HepG2 (cell line): ENCODE measurements around the gene ZNF655. TPM values are rescaled to one million over a fixed set of nuclear protein-coding genes. Genes with fewer than 3 reads are reported as not detected.
A peak's percentile ranks its signal among the peaks of the same experiment; 100 is the strongest.

Experiments used
- EZH2 ChIP-seq: conservative IDR thresholded peaks from 2 replicates; pipeline ENCODE4 v1.6.1; 2012; ENCODE audit warnings: mild to moderate bottlenecking, low read depth, low read length, moderate library complexity
- HMG20B ChIP-seq: conservative IDR thresholded peaks from 2 replicates; pipeline ENCODE4 v1.6.1; 2016; ENCODE audit warnings: missing genetic modification reagents, missing compliant biosample characterization
- HNRNPL ChIP-seq: fragments of 200-400 bp; formaldehyde crosslinking; IDR thresholded peaks from 2 replicates; pipeline ENCODE4 v1.6.1; 2017; ENCODE audit warnings: mild to moderate bottlenecking, low read depth, low read length
- SNAPC2 ChIP-seq: sonication (generic); formaldehyde crosslinking; IDR thresholded peaks from 2 replicates; pipeline ENCODE4 v1.8.1; 2022; ENCODE audit warnings: mild to moderate bottlenecking, missing genetic modification reagents
- ZSCAN31 ChIP-seq: sonication (generic); formaldehyde crosslinking; IDR thresholded peaks from 2 replicates; pipeline ENCODE4 v1.5.0; 2020; ENCODE audit warnings: low read depth, mild to moderate bottlenecking, missing genetic modification reagents
- polyA plus RNA-seq, 8 experiments: library from polyadenylated mRNA; depleted of rRNA in 3 of 8; stranded (reverse) in 7 of 8; unstranded in 1 of 8; fragments of >200 nt; fragmentation: Illumina TruSeq in 4 of 8; extraction: Trizol in 4 of 8; gene quantifications; 2 replicates each; pipeline versions ENCODE4 v1.2.1 to v1.2.3, GENCODE V29; 2011 to 2016; ENCODE audit warnings: low read depth in 4 of 8, missing spikeins in 1 of 8, mixed read lengths in 1 of 8; ENCODE audit not compliant: insufficient read depth in 1 of 8
- total RNA-seq, 5 experiments: library from RNA; depleted of rRNA; stranded (reverse); fragments of >200 nt; fragmentation: Illumina TruSeq; extraction: Trizol; gene quantifications; 2 replicates each; pipeline ENCODE4 v1.2.3, GENCODE V29; 2016; ENCODE audit warnings: low read depth in 1 of 5
- TF ChIP-seq, protein P1 (sequence below): sonication (generic); formaldehyde crosslinking; IDR thresholded peaks from 2 replicates; pipeline ENCODE4 v1.5.0; 2020; ENCODE audit warnings: mild to moderate bottlenecking, missing genetic modification reagents, borderline replicate concordance
- TF ChIP-seq, protein P2 (sequence below): fragments of 450-650 bp; IDR thresholded peaks from 2 replicates; pipeline ENCODE4 v1.6.1; 2016
- TF ChIP-seq, protein P3 (sequence below): sonication (generic); formaldehyde crosslinking; IDR thresholded peaks from 2 replicates; pipeline ENCODE4 v1.5.1; 2020; ENCODE audit warnings: mild to moderate bottlenecking, missing genetic modification reagents, moderate library complexity

The ZNF655 gene
- total and polyA plus RNA-seq, 2 of the 13 experiments (the other 11 are each of a cell fraction or from before 2014, with no cell fraction given) = 53.4 to 75.6 TPM

DNA sequence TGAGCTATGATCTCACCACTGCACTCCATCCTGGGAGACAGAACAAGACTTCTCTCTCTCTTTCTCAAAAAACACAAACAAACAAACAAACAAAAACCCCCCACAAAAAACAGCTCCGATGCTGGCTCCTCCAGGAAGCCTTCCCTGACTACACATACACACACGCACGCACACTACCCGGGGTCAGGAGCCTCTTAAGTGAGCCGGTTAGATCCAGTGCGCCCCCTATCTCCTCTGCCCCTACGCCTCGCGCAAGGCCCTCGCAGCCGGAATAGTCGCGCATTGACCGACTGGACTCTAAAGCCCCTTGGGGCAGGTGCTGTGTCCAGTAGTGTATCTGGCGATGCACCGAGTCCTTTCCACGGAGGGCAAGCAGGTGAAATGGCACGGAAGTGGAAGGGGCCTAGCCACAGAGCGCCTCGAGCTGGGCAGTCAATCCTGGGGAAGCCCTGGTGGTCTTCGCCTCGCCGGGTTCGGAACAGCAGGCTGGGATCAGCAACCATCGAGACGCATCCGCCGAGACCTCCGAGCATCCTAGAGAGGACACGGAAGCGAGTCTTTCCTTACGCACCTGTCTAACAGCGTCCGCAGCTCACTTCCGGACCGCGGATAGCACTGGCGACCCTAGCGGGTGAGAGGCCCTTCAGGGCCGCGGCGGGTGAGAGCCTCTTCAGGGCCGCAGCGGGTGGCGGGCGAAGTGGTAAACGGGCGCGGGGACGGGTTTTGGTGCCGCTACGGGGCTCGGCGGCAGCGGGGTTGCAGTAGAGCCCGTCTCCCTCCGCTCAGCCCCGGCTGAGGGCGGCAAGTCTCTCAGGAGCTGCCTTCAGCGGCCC lies 58.1 kb downstream of the ZNF655 start, which contains the start of gene ZSCAN25 (continued):
- TF ChIP-seq, protein P1, sequence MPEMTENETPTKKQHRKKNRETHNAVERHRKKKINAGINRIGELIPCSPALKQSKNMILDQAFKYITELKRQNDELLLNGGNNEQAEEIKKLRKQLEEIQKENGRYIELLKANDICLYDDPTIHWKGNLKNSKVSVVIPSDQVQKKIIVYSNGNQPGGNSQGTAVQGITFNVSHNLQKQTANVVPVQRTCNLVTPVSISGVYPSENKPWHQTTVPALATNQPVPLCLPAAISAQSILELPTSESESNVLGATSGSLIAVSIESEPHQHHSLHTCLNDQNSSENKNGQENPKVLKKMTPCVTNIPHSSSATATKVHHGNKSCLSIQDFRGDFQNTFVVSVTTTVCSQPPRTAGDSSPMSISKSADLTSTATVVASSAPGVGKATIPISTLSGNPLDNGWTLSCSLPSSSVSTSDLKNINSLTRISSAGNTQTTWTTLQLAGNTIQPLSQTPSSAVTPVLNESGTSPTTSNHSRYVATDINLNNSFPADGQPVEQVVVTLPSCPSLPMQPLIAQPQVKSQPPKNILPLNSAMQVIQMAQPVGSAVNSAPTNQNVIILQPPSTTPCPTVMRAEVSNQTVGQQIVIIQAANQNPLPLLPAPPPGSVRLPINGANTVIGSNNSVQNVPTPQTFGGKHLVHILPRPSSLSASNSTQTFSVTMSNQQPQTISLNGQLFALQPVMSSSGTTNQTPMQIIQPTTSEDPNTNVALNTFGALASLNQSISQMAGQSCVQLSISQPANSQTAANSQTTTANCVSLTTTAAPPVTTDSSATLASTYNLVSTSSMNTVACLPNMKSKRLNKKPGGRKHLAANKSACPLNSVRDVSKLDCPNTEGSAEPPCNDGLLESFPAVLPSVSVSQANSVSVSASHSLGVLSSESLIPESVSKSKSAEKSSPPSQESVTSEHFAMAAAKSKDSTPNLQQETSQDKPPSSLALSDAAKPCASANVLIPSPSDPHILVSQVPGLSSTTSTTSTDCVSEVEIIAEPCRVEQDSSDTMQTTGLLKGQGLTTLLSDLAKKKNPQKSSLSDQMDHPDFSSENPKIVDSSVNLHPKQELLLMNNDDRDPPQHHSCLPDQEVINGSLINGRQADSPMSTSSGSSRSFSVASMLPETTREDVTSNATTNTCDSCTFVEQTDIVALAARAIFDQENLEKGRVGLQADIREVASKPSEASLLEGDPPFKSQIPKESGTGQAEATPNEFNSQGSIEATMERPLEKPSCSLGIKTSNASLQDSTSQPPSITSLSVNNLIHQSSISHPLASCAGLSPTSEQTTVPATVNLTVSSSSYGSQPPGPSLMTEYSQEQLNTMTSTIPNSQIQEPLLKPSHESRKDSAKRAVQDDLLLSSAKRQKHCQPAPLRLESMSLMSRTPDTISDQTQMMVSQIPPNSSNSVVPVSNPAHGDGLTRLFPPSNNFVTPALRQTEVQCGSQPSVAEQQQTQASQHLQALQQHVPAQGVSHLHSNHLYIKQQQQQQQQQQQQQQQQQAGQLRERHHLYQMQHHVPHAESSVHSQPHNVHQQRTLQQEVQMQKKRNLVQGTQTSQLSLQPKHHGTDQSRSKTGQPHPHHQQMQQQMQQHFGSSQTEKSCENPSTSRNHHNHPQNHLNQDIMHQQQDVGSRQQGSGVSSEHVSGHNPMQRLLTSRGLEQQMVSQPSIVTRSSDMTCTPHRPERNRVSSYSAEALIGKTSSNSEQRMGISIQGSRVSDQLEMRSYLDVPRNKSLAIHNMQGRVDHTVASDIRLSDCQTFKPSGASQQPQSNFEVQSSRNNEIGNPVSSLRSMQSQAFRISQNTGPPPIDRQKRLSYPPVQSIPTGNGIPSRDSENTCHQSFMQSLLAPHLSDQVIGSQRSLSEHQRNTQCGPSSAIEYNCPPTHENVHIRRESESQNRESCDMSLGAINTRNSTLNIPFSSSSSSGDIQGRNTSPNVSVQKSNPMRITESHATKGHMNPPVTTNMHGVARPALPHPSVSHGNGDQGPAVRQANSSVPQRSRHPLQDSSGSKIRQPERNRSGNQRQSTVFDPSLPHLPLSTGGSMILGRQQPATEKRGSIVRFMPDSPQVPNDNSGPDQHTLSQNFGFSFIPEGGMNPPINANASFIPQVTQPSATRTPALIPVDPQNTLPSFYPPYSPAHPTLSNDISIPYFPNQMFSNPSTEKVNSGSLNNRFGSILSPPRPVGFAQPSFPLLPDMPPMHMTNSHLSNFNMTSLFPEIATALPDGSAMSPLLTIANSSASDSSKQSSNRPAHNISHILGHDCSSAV (CRISPR knock-in tag) = 0 out of 2 replicates have a peak, but pooled peaks have one; percentile 70
- TF ChIP-seq ZSCAN31 (CRISPR knock-in tag) (peak; percentile 85), HNRNPL (0 out of 2 replicates have a peak, but pooled peaks have one; percentile 63), SNAPC2 (peak; percentile 50; the same call in 1 of the 2 replicates), EZH2 (no peak), HMG20B (CRISPR knock-in tag) (peak; percentile 33; the same call in 1 of the 2 replicates)
- TF ChIP-seq, protein P2, sequence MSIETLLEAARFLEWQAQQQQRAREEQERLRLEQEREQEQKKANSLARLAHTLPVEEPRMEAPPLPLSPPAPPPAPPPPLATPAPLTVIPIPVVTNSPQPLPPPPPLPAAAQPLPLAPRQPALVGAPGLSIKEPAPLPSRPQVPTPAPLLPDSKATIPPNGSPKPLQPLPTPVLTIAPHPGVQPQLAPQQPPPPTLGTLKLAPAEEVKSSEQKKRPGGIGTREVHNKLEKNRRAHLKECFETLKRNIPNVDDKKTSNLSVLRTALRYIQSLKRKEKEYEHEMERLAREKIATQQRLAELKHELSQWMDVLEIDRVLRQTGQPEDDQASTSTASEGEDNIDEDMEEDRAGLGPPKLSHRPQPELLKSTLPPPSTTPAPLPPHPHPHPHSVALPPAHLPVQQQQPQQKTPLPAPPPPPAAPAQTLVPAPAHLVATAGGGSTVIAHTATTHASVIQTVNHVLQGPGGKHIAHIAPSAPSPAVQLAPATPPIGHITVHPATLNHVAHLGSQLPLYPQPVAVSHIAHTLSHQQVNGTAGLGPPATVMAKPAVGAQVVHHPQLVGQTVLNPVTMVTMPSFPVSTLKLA = no peak
- TF ChIP-seq, protein P3, sequence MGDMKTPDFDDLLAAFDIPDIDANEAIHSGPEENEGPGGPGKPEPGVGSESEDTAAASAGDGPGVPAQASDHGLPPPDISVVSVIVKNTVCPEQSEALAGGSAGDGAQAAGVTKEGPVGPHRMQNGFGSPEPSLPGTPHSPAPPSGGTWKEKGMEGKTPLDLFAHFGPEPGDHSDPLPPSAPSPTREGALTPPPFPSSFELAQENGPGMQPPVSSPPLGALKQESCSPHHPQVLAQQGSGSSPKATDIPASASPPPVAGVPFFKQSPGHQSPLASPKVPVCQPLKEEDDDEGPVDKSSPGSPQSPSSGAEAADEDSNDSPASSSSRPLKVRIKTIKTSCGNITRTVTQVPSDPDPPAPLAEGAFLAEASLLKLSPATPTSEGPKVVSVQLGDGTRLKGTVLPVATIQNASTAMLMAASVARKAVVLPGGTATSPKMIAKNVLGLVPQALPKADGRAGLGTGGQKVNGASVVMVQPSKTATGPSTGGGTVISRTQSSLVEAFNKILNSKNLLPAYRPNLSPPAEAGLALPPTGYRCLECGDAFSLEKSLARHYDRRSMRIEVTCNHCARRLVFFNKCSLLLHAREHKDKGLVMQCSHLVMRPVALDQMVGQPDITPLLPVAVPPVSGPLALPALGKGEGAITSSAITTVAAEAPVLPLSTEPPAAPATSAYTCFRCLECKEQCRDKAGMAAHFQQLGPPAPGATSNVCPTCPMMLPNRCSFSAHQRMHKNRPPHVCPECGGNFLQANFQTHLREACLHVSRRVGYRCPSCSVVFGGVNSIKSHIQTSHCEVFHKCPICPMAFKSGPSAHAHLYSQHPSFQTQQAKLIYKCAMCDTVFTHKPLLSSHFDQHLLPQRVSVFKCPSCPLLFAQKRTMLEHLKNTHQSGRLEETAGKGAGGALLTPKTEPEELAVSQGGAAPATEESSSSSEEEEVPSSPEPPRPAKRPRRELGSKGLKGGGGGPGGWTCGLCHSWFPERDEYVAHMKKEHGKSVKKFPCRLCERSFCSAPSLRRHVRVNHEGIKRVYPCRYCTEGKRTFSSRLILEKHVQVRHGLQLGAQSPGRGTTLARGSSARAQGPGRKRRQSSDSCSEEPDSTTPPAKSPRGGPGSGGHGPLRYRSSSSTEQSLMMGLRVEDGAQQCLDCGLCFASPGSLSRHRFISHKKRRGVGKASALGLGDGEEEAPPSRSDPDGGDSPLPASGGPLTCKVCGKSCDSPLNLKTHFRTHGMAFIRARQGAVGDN (CRISPR knock-in tag) = peak; percentile 98
